HepG2 (cell line): Measurements from ENCODE around the gene AGAP3. TPM values are rescaled to one million over a fixed set of nuclear protein-coding genes. Genes with fewer than 3 reads are reported as not detected.
A peak's percentile ranks its signal among the peaks of the same experiment; 100 is the strongest.

Experiments
- HDAC1 ChIP-seq: sonication (generic); formaldehyde crosslinking; IDR thresholded peaks from 2 replicates; pipeline ENCODE4 v1.5.1; 2020; ENCODE audit warnings: mild to moderate bottlenecking, missing genetic modification reagents
- HIC2 ChIP-seq: sonication (generic); formaldehyde crosslinking; IDR thresholded peaks from 2 replicates; pipeline ENCODE4 v1.9.0; 2022; ENCODE audit warnings: low read depth, missing genetic modification reagents
- IKZF5 ChIP-seq: IDR thresholded peaks from 2 replicates; pipeline ENCODE4 v1.6.1; 2018; ENCODE audit warnings: missing genetic modification reagents, mild to moderate bottlenecking, missing compliant biosample characterization
- NBN ChIP-seq: fragments of 450-650 bp; conservative IDR thresholded peaks from 2 replicates; pipeline ENCODE4 v1.6.1; 2017
- NKX3-1 ChIP-seq: sonication (generic); formaldehyde crosslinking; IDR thresholded peaks from 2 replicates; pipeline ENCODE4 v1.5.0; 2020; ENCODE audit warnings: missing genetic modification reagents
- NR2F2 ChIP-seq: IDR thresholded peaks from 2 replicates; pipeline ENCODE4 v1.6.1; 2012; ENCODE audit warnings: low read depth, inconsistent platforms, borderline replicate concordance
- ZBTB37 ChIP-seq: sonication (generic); formaldehyde crosslinking; IDR thresholded peaks from 2 replicates; pipeline ENCODE4 v1.4.0; 2020; ENCODE audit warnings: mild to moderate bottlenecking, missing genetic modification reagents
- ZC3H4 ChIP-seq: sonication (generic); formaldehyde crosslinking; IDR thresholded peaks from 2 replicates; pipeline ENCODE4 v1.4.0; 2020; ENCODE audit warnings: missing genetic modification reagents, borderline replicate concordance
- ZIK1 ChIP-seq: sonication (generic); formaldehyde crosslinking; IDR thresholded peaks from 2 replicates; pipeline ENCODE4 v1.5.0; 2020; ENCODE audit warnings: mild to moderate bottlenecking, low read depth, missing genetic modification reagents, borderline replicate concordance
- ZNF18 ChIP-seq: sonication (generic); formaldehyde crosslinking; IDR thresholded peaks from 2 replicates; pipeline ENCODE4 v1.8.0; 2022; ENCODE audit warnings: mild to moderate bottlenecking, missing genetic modification reagents; ENCODE audit not compliant: insufficient replicate concordance
- ZNF260 ChIP-seq: sonication (generic); formaldehyde crosslinking; IDR thresholded peaks from 2 replicates; pipeline ENCODE4 v1.4.0; 2020; ENCODE audit warnings: missing genetic modification reagents, low read depth, mild to moderate bottlenecking, borderline replicate concordance
- ZNF33B ChIP-seq: sonication (generic); formaldehyde crosslinking; IDR thresholded peaks from 2 replicates; pipeline ENCODE4 v1.5.1; 2020; ENCODE audit warnings: mild to moderate bottlenecking, missing genetic modification reagents
- ZNF431 ChIP-seq: sonication (generic); formaldehyde crosslinking; IDR thresholded peaks from 2 replicates; pipeline ENCODE4 v1.9.0; 2022; ENCODE audit warnings: missing genetic modification reagents, low read depth, mild to moderate bottlenecking, borderline replicate concordance
- ZNF460 ChIP-seq: sonication (generic); formaldehyde crosslinking; IDR thresholded peaks from 2 replicates; pipeline ENCODE4 v1.5.1; 2020; ENCODE audit warnings: missing genetic modification reagents, mild to moderate bottlenecking, borderline replicate concordance
- ZNF547 ChIP-seq: sonication (generic); formaldehyde crosslinking; IDR thresholded peaks from 2 replicates; pipeline ENCODE4 v1.5.1; 2020; ENCODE audit warnings: mild to moderate bottlenecking, missing genetic modification reagents
- ZNF713 ChIP-seq: sonication (generic); formaldehyde crosslinking; IDR thresholded peaks from 2 replicates; pipeline ENCODE4 v1.4.0; 2020; ENCODE audit warnings: mild to moderate bottlenecking, missing genetic modification reagents
- ZNF749 ChIP-seq: sonication (generic); formaldehyde crosslinking; IDR thresholded peaks from 2 replicates; pipeline ENCODE4 v1.8.0; 2022; ENCODE audit warnings: mild to moderate bottlenecking, missing genetic modification reagents, moderate library complexity, borderline replicate concordance
- ZNF770 ChIP-seq: sonication (generic); formaldehyde crosslinking; IDR thresholded peaks from 2 replicates; pipeline ENCODE4 v1.5.0; 2020; ENCODE audit warnings: mild to moderate bottlenecking, missing genetic modification reagents
- polyA plus RNA-seq, 8 experiments: library from polyadenylated mRNA; depleted of rRNA in 3 of 8; stranded (reverse) in 7 of 8; unstranded in 1 of 8; fragments of >200 nt; fragmentation: Illumina TruSeq in 4 of 8; extraction: Trizol in 4 of 8; gene quantifications; 2 replicates each; pipeline versions ENCODE4 v1.2.1 to v1.2.3, GENCODE V29; 2011 to 2016; ENCODE audit warnings: low read depth in 4 of 8, missing spikeins in 1 of 8, mixed read lengths in 1 of 8; ENCODE audit not compliant: insufficient read depth in 1 of 8
- total RNA-seq, 5 experiments: library from RNA; depleted of rRNA; stranded (reverse); fragments of >200 nt; fragmentation: Illumina TruSeq; extraction: Trizol; gene quantifications; 2 replicates each; pipeline ENCODE4 v1.2.3, GENCODE V29; 2016; ENCODE audit warnings: low read depth in 1 of 5

AGAP3 gene
- total and polyA plus RNA-seq, 2 of the 13 experiments (the other 11 are each of a cell fraction or from before 2014, with no cell fraction given) = 31.3 to 61.4 TPM

GRCh38 chr7:151085691-151086620 is at the start of gene AGAP3 (continued):
- no peak for TF ChIP-seq ZC3H4
- TF ChIP-seq ZNF713 (CRISPR knock-in tag) = 0 out of 2 replicates have a peak, but pooled peaks have one; percentile 40
- peak; percentile 74 for TF ChIP-seq ZNF770 (CRISPR knock-in tag)
- no peak for TF ChIP-seq ZNF260 (CRISPR knock-in tag)
- peak; percentile 54; the same call in 1 of the 2 replicates for TF ChIP-seq ZNF749 (CRISPR knock-in tag)
- TF ChIP-seq NKX3-1 (CRISPR knock-in tag) = 0 out of 2 replicates have a peak, but pooled peaks have one; percentile 20
- TF ChIP-seq NR2F2 = no peak
- 0 out of 2 replicates have a peak, but pooled peaks have one; percentile 51 for TF ChIP-seq IKZF5 (CRISPR knock-in tag)
- TF ChIP-seq HDAC1 = peak; percentile 68; the same call in 1 of the 2 replicates
- peak; percentile 68 for TF ChIP-seq HIC2
- no peak for TF ChIP-seq ZBTB37 (CRISPR knock-in tag)
- TF ChIP-seq NBN = no peak
- 0 out of 2 replicates have a peak, but pooled peaks have one; percentile 39 for TF ChIP-seq ZNF431 (CRISPR knock-in tag)
- no peak for TF ChIP-seq ZNF18 (CRISPR knock-in tag)
- TF ChIP-seq ZNF460 (CRISPR knock-in tag) = no peak
- no peak; the same call in 1 of the 2 replicates for TF ChIP-seq ZIK1
- 0 out of 2 replicates have a peak, but pooled peaks have one; percentile 60 for TF ChIP-seq ZNF33B (CRISPR knock-in tag)
- peak; percentile 64; the same call in 1 of the 2 replicates for TF ChIP-seq ZNF547 (CRISPR knock-in tag)
